ENCODE results near the gene GOLGA2.

DNA sequence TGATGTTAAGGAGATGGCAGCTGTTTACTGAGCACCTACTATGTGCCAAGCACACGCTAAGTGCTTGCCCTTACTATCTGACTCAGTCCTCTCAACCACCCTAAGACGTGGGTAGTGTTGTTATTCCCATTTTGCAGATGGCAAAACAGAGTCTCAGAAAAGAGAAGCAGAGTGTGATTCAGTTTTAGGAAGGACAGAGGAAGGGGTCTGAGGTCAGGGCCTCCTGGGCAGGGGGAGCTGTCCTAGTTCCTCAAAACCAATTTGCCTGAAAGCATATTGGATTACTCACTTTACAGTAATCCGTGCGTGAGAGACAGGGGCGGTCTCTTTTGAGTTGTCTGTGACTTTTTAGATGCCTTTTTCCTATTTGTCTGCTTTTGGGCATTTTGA is 49.4 kb downstream of the GOLGA2 start:
- TF ChIP-seq, protein P1, sequence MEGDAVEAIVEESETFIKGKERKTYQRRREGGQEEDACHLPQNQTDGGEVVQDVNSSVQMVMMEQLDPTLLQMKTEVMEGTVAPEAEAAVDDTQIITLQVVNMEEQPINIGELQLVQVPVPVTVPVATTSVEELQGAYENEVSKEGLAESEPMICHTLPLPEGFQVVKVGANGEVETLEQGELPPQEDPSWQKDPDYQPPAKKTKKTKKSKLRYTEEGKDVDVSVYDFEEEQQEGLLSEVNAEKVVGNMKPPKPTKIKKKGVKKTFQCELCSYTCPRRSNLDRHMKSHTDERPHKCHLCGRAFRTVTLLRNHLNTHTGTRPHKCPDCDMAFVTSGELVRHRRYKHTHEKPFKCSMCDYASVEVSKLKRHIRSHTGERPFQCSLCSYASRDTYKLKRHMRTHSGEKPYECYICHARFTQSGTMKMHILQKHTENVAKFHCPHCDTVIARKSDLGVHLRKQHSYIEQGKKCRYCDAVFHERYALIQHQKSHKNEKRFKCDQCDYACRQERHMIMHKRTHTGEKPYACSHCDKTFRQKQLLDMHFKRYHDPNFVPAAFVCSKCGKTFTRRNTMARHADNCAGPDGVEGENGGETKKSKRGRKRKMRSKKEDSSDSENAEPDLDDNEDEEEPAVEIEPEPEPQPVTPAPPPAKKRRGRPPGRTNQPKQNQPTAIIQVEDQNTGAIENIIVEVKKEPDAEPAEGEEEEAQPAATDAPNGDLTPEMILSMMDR (conservative IDR thresholded peaks at IDR 0.05; ENCODE audit: low read depth, low read length): no peak
- no peak for TF ChIP-seq EZH2 (IDR thresholded peaks at IDR 0.05; ENCODE audit: low read length, unreplicated experiment)

Measured in PC-3 (cell line).